NCI-H146 (cell line): ENCODE data around the gene NPM1.
"Not testable (repeated sequence)": the region's sequence is repeated elsewhere in the genome, so short reads cannot be mapped to it uniquely, and the experiment has no call there.

ENCODE experiments used
- DNase-seq: peaks from one replicate; lab custom pipeline; 2025; lab: John Stamatoyannopoulos, UW

The NPM1 gene

DNA sequence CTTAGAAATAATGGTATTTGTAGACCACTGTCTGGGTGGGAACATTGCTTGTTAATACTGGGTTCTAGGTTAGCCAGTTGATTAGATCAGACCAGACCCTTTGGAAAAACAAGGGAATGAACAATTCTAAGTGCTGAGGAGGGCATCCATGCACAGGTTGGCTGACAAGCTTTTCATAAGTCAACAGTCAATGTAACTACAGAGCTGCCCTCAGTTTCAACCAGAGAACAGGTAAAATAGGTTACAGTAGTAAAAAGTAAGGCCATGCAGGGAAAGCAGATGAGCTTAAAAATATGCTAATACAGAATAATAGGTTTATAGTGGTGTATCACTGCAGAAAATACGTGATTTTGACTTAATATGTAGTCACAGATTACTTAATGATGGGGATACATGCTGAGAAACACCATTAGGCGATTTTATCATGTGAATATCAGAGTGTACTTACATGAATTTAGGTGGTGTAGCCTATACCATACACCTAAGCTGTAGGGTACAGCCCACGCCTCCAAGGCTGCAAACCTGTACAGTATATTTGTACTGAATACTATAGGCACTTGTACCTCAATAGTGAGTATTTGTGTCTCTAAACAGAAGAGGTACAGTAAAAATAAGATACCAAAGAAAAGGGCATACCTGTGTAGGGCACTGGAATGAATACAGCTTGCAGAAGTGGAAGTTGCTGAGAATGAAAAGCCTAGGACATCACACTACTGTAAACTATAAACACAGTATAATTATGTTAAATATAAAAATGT lies 25.7 kb downstream of the NPM1 start:
- DNase-seq: no peak

DNA sequence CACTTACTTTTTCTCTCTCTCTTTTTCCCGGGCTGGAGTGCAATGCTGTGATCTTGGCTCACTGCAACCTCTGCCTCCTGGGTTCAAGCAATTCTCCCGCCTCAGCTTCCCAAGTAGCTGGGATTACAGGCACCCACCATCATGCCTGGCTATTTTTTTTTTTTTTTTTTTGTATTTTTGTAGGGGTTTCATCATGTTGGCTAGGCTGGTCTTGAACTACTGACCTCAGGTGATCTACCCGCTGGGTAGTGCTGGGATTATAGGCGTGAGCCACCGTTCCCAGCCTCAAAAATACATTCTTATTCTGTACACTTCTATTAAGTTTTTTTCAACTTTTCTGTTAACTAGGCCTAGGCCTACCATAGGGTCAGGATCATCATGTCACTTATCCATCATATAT lies 26.3 kb downstream of the NPM1 start:
- not testable (repeated sequence) for DNase-seq

DNA sequence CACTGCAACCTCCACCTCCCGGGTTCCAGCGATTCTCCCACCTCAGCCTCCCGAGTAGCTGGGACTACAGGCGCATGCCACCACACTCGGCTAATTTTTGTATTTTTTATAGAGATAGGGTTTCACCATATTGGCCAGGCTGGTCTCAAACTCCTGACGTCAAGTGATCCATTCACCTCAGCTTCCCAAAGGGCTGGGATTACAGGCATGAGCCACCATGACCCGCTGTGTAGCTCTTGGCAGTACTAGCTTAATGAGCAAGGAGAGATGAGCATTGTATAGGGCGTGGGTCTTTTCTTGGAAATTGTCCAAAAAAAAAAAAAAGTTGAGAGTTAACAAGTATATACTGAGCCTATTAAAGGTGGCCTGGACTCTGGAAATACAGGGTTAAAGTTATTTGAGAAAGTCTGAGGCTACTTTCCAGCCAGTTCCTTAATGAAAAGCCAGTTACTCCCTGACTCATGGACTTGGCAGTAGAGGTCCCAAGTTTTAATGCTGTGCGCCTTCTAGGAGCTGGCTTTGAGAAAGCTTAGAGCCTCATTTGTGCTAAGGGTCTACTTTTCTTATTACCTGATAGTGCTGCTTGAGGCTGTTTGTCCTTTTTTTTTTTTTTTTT lies 27.6 kb downstream of the NPM1 start:
- DNase-seq: no peak

DNA sequence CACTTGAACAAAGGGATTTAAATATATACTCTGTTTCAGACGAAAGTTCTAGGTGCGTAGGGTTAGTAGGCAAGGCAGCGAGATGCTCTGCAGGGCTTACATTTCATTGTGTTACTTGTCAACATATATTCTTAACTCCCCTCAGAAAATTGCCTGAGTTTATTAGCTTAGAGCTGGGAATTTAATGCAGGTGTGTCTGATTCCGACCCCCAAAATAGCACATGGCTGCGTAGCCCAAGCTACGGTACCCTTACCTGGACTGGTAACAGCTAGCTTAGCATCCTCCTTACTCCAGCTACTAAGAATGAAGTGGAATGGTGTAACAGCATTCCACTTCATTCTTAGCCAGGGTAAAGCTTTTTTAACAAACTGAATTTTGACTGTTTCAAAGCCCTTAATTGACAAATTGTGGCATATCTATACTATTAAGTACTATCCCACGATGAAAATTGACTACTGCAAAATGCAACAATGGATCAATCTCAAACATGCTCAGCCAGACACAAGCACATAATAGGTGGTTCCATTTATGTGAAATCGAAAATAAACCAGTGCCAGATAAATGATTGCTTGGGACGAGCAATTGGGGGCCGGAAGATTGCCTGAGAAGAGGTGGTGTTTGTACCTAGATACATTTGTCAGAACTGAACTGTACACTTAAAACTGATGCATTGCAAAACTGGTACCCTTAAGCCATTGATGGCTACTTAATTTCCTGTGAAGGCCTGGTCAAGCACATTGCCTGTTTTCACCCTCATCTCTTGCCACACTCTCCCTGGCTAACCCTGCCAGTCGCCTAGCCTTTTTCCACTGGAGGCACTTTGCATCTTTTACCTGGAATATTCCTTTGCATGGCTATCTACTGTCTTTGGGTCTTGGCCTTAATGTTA lies 28.8 kb downstream of the NPM1 start:
- DNase-seq: no peak

DNA sequence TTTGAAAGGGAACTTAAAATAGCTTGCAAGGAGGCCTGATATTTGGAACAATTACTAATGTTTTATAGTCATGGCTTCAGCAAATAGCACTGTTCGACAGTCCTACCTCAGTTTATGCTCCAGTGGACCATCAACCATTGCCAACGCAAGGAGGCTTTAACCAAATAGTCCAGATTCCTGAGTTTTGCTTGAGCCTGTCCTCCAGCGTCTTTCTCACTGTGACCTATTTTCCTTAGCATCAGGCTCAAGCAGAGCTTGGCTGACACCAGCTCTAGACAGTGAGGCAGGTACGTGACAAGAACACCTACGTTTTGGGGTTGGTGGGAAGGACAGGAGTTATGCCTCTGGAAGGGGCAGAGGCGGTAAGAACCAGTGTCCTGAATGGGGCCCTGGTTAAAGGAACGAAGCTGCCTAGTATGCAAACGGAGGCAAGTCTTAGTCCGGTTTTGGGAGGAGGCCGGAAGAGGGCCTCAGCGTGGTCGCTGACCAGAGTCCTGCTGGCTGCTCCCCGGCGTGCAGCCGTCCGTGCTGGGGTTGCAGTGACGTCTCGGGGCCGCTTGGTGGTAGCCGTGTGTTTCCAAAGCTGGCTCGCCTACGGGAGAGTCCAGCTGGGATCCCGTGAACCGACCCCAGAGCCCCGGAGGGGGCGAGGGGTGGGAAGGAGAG lies 30.8 kb downstream of the NPM1 start:
- peak; percentile 56 for DNase-seq

DNA sequence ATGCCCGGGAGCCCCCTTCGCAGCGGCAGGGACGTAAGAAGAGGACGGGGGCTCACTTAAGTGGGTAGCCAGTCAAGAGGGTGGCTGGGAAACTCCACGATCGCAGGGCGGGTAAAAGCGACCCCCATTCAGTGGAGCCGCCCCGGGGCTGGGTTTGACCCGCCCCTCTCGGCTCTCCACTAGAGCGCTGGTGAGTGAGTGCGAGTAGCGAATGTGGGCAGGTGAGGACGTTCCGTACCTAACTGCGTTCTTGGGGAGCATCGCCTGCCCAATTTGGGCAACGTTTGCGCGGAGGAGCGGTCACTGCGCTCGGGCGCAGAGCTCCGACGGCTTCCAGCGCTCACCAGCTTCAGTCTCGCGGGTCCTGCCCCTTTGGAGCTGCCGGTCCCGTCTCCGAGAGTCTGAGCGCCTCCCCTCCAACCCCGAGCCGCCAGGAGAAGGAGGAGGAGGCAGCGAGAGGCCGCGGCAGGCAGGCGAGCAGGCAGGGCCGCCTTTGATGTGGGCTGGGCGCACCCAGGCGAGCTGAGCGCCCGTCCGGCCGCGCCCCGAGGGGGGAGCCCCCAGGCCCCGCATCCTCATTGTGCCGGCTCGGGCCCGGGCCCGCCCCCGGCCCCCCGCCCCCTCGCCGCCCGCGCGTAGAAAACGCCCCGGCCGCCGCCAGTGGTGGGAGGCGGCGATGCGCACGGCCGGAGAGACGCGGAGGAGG lies 31.5 kb downstream of the NPM1 start, which contains the start of gene FGF18:
TSS of gene FGF18 (plus strand) at position 666 of the 706 bp plus-strand sequence. CDS start 553 bp downstream, outside the sequence.
- peak; percentile 54 for DNase-seq

DNA sequence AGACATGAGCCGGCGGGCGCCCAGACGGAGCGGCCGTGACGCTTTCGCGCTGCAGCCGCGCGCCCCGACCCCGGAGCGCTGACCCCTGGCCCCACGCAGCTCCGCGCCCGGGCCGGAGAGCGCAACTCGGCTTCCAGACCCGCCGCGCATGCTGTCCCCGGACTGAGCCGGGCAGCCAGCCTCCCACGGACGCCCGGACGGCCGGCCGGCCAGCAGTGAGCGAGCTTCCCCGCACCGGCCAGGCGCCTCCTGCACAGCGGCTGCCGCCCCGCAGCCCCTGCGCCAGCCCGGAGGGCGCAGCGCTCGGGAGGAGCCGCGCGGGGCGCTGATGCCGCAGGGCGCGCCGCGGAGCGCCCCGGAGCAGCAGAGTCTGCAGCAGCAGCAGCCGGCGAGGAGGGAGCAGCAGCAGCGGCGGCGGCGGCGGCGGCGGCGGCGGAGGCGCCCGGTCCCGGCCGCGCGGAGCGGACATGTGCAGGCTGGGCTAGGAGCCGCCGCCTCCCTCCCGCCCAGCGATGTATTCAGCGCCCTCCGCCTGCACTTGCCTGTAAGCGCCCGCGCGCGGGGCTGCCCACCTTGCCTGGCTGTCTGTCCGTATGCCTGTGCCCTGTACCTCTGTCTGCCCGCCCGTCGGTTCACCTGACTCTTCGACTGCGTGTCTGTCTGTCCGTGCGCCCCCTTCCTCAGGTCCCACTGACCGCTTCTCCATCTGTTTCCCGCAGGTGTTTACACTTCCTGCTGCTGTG lies 32.2 kb downstream of the NPM1 start:
- DNase-seq: peak; percentile 39

DNA sequence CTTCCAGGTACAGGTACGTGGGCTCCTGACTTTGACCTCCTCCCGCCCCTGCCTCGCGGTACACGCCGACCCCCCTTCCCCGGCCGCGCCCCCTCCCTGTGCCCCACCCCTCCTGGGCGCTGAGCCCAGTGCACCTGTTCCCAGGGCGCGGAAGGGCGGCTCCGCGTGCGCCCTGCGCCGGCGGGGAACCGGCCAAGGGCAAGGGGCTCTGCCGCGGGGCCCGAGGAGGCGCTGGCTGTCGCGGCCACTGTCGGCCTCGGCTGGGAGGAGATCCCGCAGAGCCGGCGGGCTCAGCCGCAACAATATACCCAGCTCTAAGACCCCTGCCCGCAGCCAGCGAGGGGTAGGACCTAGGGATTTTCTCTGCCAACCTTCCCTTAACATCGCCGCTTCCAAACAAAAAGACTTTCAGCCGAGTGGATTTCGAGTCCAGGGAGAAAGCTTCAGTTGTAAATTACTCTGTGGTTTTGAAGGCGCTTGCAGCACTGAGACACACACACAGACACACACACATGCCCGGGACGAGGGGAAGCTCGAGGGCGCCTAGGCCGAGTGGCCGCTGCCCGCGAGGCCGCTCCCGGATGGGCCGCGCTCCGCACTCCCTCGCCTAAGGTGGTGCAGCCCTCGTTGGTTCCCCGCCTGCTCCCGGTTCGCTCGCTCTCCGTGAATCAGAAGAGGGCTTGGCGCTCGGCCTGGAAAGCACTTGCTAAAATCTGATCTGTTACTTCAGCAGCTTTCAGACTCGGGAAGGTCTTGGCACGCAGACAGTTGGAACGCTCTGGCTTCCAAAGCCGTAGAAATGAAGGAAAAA lies 33.0 kb downstream of the NPM1 start:
- peak; percentile 39 for DNase-seq

DNA sequence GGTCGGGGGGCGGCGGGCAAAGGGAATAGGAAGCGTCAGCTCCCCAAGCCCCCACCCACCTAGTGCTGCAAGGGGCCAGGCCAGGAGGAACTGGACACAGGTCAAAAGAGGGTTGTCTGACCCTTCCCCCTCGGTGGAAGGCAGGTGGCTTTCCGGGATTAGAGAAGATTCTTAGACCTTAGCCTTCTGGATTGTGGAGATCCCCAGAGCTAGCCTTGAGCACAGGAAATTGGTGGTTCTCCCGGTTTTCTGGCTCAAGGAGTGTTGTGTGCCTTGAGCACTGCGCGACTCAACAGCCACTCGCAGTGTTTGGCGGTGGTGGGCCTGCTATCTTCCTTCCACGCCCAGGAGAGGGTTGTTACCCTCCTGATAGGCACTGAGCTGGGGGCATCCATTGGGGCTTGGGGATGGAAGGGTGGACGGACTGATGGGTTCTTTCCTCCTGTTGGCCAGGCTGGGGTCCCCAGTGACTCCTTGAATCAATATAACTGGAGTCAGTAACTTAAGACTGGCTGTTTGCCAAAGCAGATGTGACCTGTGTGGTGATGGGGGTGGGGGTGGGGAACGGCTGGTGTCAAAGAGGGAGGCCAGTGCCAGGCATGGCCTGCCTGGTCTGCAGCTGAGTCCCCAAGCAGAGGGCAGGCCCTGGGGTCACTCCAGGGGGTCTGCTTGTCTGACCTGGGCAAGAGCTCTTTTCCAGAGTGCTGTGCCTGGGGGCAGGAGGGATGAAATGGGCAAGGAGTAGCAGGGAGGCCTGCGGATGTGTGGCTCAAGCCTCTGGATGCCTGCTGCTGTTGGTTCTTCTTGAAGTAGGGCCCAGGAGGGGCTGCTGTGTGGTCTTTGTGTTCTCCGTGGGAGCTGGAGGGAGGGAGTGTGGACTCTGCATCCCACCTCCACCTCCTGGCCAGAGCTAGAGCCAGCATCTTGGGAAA lies 33.9 kb downstream of the NPM1 start:
- DNase-seq: no peak

DNA sequence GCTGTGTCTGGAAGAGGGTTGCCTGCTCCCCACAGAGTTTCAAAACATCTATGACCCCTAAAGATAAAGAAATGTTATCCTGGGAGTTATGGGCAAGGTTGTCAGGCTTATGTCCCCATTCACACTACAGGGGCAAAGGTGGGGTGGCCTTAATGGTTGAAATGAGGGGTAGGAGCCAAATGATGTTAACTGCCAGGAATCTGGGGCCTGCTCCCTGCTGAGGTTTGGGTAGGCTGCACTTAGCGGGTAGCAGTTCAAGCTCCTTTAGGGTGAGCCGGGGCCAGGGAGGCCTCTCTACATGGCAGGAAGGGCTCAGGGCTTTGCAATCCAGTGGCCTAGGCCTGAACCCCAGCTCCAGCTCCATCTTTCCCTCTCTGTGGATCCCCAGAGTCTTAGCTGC lies 34.8 kb downstream of the NPM1 start:
- DNase-seq: no peak

DNA sequence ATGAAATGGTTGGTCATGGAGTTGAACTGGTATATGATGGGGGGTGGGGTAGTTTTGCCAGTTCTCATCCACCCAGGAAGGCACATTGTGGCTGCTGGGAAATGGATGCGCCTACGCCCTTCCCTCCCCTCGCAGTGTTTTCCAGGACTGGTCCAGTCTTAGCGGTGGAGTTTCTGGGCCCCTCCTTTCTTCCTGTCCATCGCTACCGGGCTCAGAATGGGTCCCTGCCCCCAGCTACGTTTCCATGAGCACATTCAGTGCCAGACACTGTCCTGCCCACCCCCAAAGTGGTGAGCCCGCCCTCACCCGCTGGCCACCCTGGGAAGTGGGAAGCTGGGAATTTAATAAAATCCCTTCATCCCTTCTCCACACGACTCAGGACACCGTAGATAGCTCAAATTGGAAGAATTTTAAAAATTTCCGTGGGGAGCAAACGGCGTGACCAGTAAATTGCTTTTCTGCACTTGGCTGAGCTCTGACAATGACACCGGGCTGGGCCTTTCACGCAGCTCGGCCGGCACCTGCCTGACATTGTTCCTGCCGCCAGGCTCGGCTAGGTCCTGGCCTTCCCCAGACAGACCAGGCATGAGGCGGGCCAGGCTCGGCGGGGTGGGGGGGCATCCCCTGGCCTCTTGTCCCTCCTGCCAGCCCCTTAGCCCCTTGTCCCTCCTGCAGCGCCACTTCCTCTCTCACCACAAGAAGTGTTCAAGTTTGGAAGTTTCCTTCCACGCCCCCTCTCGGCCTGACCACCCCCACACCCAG lies 35.4 kb downstream of the NPM1 start:
- no peak for DNase-seq

DNA sequence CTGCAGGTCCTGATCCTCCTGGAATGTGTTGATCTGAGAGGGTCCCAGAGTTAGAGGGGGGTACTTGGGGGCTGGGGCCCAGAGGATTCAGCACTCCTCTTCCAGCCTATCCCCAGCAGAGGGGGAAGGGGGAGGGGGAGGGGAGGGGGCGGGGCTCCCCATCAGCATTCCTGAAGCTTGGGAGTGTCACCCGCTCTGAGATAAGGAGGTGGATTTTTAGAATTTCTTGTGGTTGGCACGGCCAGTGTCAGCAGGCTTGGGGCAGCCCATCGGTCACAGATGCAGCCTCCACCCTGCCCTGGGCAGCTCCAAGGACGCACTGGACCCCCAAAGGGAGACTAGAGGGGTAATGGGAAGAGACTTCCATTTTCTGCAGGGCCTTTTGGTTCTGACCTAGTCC lies 37.1 kb downstream of the NPM1 start:
- DNase-seq: no peak

DNA sequence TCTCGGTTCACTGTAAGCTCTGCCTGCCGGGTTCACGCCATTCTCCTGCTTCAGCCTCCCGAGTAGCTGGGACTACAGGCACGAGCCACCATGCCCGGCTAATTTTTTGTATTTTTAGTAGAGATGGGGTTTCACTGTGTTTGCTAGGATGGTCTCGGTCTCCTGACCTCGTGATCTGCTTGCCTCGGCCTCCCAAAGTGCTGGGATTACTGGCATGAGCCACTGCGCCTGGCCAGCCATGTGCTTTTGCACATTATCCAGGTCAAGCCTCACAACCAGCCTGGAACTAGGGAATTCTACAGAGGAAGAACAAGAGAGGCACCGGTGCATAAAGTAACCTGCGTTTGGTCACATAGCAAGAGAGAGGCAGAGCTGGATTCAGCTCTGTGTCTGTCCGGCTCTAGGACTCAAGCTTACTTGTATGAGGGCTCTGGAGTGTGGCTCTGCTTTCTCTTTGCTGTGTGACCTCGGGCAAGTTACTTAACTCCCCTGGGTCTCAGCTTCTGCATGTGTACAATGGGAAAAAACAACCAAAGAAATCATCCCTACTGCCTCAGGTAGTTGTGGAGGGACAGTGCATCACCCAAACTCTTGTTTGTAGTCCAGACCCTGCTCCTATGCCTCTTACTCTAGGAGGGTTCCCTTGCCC lies 38.1 kb downstream of the NPM1 start:
- DNase-seq: no peak

DNA sequence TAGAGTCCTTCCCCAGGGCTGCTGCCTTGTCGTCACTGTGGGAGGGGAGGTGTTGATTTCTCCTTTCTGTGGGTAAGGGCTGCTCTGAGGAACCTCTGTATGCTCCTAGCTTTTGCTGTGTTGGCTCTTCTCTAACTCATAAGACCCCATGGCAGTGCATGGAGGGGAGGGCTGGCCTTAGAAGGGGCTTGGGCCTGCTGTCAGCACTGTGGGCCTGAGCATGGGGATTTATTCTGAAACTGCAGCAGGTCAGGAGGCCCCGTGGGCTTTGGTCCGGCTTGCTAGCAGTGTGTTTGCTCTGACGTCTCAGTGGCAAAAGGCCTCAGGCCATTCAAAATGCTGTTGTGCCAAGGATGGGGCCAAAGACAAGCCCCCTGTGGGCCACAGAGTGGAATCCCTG lies 38.6 kb downstream of the NPM1 start:
- no peak for DNase-seq

DNA sequence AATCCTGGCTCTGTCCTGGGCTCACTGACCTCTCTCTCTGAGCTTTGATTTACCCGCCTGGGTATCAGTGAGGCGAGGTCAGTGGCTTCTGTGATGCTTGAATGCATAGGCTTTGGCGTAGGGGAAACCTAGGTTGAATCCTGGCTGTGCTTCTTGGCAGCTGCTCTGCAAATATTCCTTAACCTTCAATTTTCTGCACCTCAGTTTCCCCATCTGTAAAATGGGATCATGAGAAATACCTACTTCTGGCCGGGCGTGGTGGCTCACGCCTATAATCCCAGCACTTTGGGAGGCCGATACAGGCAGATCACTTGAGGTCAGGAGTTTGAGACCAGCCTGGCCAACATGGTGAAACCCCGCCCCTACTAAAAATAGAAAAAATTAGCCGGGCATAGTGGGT lies 39.0 kb downstream of the NPM1 start:
- DNase-seq: no peak

DNA sequence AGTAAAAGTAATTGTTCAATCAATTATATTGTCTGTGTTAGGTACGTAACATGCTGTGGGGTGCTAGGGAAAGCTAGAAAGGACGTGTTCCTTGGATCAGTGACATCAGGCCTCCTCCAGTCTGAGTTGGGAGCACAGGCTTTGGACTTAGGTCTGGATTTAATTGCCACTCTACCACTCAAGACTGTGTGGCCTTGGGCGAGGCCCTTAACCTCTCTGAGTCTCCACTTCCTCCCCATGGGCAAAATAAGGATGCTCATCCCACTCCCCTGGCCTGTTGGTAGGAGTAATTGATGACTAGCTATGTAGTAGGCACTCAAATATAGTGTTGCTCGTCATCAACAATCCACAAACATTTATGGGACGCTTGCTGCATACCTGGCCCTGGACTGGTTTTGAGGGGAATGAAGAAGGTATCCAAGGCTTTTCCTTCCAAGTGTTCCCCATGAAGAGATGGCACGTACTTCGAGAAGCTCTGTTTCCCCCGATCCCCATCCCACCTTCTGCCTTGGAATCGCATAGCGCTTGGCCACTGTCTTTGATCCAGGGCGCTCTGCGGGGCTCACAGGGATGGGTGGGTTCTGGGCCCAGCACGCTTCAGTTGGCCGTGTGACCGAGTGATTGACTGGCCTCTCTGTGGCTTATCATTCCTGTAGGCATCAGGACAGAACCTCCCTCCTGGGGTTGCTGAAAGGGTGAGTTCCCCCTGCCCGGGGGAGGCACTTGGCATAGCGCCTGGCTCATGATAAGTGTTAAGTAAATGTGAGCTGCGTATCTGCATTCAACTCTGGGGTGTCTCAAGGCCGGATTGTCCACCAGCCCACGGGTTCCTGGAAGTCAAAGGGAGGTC lies 39.9 kb downstream of the NPM1 start:
- DNase-seq: no peak
